Effector memory CD8-positive, alpha-beta T cell (primary cell): ENCODE measurements around the gene ATP2A1.
A peak's percentile ranks its signal among the peaks of the same experiment; 100 is the strongest.

Experiments used
- ATAC-seq: fragments of 150-1000 bp; cut with Tn5 transposase; replicated peaks from 2 replicates; pipeline ENCODE4 v1.10.0; 2021; ENCODE audit warnings: mild to moderate bottlenecking, moderate library complexity
- DNase-seq, 3 experiments: peaks; one replicate each; pipeline ENCODE4 v3.0.0; 2021
- H3K27ac Mint-ChIP-seq, 2 donors: one replicate each; pipeline ENCODE4 v1.8.0; 2022; ENCODE audit warnings: mild to moderate bottlenecking in 2 of 2, mixed read lengths in 2 of 2, moderate library complexity in 2 of 2
- H3K27me3 Mint-ChIP-seq, 2 donors: one replicate each; pipeline ENCODE4 v1.8.0; 2022; ENCODE audit warnings: mixed read lengths in 2 of 2
- H3K36me3 Mint-ChIP-seq: one replicate; pipeline ENCODE4 v1.8.0; 2022; ENCODE audit warnings: mild to moderate bottlenecking, moderate library complexity, mixed read lengths; ENCODE audit not compliant: insufficient read depth
- H3K4me1 Mint-ChIP-seq, 2 donors: one replicate each; pipeline ENCODE4 v1.8.0; 2022; ENCODE audit warnings: low read depth in 2 of 2, mixed read lengths in 2 of 2
- H3K4me3 Mint-ChIP-seq, 2 donors: one replicate each; pipeline ENCODE4 v1.8.0; 2022; ENCODE audit warnings: mild to moderate bottlenecking in 2 of 2, mixed read lengths in 2 of 2, moderate library complexity in 2 of 2
- H3K9me3 Mint-ChIP-seq, 2 donors: one replicate each; pipeline ENCODE4 v1.8.0; 2022; ENCODE audit warnings: mixed read lengths in 2 of 2

ATP2A1 gene

GRCh38 chr16:28843766-28844165 is 34.5 kb upstream of the ATP2A1 start:
- Mint-ChIP-seq H3K27ac (peak overlapping the region in 1 of 2 donors; percentile 95), H3K36me3 (peaks cover 35% of the 10 kb centered on the region), H3K4me1 (peaks cover 28 to 30% of the 10 kb centered on the region in 2 donors), H3K27me3 (no peaks in the 10 kb centered on the region), H3K4me3 (peak overlapping the region; percentile 19 to 94), H3K9me3 (no peaks in the 10 kb centered on the region)
- no peak for ATAC-seq
- DNase-seq, result no peak

DNA sequence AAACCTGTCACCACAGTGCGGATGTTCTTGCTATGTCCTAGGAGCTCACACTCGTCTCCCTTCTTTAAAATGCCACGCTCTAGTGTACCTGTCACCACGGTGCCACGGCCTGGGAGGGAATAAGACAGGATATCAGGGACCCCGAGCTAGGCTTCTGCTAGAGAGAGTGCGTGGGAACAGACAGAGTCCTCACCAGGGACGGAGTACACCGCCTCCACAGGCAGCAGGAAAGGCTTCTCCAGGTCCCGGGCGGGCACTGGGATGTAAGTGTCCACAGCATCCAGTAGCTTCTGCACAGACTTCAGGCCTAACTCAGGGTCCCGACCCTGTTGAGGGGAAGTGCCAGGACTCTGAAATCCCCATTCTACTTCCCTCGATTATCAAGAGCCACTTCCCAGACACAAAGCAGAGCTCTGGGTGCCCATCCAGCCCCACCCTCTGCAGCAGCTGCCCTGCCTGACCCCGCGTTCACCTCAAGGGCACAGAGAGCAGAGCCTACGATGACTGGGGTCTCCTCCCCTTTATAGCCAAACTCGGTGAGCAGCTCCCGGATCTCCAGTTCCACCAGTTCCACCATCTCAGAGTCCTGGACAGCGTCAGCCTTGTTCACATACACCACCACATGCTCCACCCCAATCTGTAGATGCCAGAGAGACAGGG is 33.9 kb upstream of the ATP2A1 start:
- Mint-ChIP-seq H3K27me3 (no peaks in the 10 kb centered on the region), H3K4me3 (peak overlapping the region; percentile 94 to 95), H3K4me1 (peaks cover 28 to 30% of the 10 kb centered on the region in 2 donors), H3K36me3 (peaks cover 35% of the 10 kb centered on the region), H3K27ac (peak overlapping the region; percentile 94 to 95), H3K9me3 (no peaks in the 10 kb centered on the region)
- ATAC-seq (no peak), DNase-seq (no peak)

DNA sequence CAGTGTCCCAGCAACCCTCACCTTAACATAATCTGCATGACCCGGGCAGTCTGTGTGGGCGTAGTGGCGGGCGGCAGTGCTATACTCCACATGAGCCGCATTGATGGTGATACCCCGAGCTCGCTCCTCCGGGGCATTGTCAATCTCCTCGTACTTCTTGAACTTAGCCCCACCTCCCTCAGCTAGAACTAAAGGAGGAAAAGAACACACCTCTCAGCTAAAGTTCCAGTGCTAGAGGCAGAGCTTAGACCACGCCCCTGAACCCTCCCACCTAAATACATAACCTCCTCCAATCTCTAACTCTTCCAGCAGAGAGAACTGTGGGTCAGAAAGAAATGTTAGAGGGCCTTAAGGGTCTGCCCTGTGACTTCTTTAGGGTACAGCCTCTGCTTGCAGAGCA is 33.0 kb upstream of the ATP2A1 start:
- no peak for DNase-seq
- peak overlapping the region; percentile 94 to 95 for H3K4me3 Mint-ChIP-seq
- H3K27ac Mint-ChIP-seq, result peak overlapping the region; percentile 94 to 95
- H3K27me3 Mint-ChIP-seq, result no peaks in the 10 kb centered on the region
- H3K36me3 Mint-ChIP-seq, result peaks cover 31% of the 10 kb centered on the region
- peaks cover 28 to 30% of the 10 kb centered on the region in 2 donors for H3K4me1 Mint-ChIP-seq
- H3K9me3 Mint-ChIP-seq, result no peaks in the 10 kb centered on the region
- no peak for ATAC-seq

DNA sequence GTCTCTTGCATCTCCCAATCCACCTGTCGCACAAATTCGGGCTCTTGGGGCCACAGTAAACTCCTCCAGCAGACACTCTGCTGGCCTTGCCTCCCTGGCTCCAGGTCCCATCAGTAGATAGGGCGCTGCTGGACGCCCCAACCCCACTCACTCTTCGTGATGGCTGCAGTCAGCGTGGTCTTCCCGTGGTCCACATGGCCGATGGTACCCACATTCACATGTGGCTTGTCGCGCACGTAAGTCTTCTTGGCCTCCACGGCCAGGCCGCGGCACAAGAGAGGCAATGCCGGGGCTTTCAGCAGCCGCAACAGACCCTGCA is 32.6 kb upstream of the ATP2A1 start:
- no peaks in the 10 kb centered on the region for H3K9me3 Mint-ChIP-seq
- no peaks in the 10 kb centered on the region for H3K27me3 Mint-ChIP-seq
- H3K36me3 Mint-ChIP-seq, result peaks cover 34% of the 10 kb centered on the region
- H3K4me3 Mint-ChIP-seq, result peak overlapping the region; percentile 94 to 95
- DNase-seq (no peak), ATAC-seq (no peak)
- H3K27ac Mint-ChIP-seq, result peak overlapping the region; percentile 94 to 95
- H3K4me1 Mint-ChIP-seq, result peaks cover 28 to 30% of the 10 kb centered on the region in 2 donors

DNA sequence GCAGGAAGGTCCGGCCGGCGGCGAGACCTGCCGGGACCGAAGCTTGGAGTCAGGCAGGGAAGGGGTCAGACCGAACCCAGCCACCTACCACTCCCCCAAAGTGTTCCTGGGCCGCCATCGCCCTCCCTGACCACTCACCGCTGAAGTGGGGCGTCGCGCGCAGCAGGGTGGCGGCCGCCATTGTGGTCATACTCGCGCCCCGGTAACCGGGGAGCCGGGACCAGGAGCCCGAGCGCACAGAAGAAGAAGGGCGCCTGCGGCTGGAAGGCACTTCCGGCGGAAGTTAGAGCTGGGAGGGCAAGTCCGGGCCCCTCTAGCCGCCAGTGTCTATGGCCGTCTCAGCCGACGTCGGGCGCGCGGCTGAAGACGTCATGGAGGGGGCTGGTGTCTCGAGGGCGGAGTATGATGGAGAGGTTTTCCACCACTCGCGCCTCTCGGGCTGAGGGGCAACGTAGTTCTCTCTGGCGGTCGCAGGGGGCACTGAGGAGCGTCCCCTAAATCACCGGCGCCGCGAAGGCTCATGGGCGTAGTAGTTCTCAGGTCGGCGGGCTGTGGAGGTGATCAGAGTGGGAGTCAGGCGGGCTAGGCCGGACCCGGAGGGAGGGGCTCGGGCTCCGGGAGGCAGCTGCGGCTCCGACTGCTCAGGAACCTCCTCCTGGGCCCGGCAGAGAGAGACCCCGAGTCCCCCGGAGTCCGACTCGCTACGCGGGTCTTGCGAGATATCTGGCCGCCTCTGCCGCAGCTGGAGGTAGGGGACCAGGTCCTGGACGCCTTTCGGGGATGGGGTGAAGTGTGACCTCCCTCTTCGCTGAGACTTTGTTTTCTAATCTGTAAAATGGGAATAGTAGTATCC is 32.0 kb upstream of the ATP2A1 start, which contains the start of gene TUFM:
Gene TUFM, minus strand, starts transcription at position 269 of the 853 bp plus-strand sequence. Its CDS starts 79 bp downstream, at position 190.
- H3K4me3 Mint-ChIP-seq, result peak within 1 kb of the TSS; percentile 94 to 95
- H3K27ac Mint-ChIP-seq, result peak within 1 kb of the TSS; percentile 94 to 95
- DNase-seq (peak; percentile 97), ATAC-seq (peak; percentile 93)
- H3K27me3 Mint-ChIP-seq, result no peaks in the 10 kb centered on the region
- H3K4me1 Mint-ChIP-seq, result peaks cover 28 to 30% of the 10 kb centered on the region in 2 donors
- H3K9me3 Mint-ChIP-seq, result no peaks in the 10 kb centered on the region
- H3K36me3 Mint-ChIP-seq, result peaks cover 31% of the 10 kb centered on the region

DNA sequence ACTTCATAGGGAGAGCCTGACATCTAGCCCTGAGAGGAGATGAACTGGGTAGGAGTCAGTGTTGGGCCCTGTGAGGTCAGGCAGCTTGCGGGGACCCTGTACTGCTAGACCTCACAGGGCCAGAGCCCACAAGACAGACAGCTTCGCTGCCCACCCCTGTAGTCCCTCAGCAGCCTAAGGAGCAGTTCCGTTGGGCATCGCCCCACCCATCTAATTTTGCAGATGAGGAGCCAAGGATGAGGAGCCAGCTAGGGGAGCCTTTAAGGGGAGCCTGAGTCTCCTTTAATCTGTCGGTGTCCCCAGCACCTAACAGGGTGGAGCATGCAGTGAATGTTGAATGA is 31.4 kb upstream of the ATP2A1 start:
- Mint-ChIP-seq H3K4me3 (peak overlapping the region; percentile 94 to 95), H3K4me1 (peaks cover 28 to 30% of the 10 kb centered on the region in 2 donors), H3K27ac (peak overlapping the region; percentile 94 to 95), H3K9me3 (no peaks in the 10 kb centered on the region), H3K36me3 (peaks cover 25% of the 10 kb centered on the region), H3K27me3 (no peaks in the 10 kb centered on the region)
- DNase-seq (no peak), ATAC-seq (peak; percentile 1)

DNA sequence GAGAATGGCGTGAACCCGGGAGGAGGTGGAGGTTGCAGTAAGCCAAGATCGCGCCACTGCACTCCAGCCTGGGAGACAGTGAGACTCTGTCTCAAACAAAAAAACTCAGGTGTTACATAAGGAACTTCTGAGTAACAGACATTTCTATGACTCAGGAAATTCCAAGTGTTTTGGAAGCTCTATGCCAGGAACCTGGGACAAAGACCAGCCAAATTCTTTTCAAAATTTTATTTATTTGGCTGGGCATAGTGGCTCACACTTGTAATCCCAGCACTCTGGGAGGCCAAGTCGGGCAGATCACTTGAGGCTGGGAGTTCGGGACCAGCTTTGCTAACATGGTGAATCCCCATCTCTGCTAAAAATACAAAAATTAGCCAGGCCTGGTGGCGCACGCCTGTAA is 19.9 kb upstream of the ATP2A1 start:
- Mint-ChIP-seq H3K27me3 (no peaks in the 10 kb centered on the region), H3K4me3 (no peak overlapping the region), H3K27ac (no peak overlapping the region), H3K9me3 (no peaks in the 10 kb centered on the region), H3K36me3 (peaks cover 7% of the 10 kb centered on the region), H3K4me1 (peaks cover 5 to 6% of the 10 kb centered on the region in 2 donors)
- ATAC-seq (no peak), DNase-seq (no peak)

DNA sequence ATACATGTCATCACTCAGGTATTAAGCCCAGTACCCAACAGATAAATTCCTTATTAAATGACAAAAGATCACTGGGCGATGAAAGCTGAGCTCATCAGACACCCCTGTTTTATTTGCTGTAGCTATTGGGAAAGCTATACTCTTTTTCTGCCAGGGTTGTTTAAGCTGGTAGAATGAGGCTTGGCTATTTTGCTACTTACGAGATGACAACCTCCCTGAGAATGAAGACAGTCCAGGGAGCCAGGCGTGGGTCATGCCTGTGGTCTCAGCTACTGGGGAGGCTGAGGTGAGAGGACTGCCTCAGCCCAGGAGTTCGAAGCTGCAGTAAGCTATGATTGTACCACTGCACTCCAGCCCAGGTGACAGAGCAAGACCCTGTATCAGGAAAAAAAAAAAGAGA is 19.0 kb upstream of the ATP2A1 start:
- Mint-ChIP-seq H3K4me3 (no peak overlapping the region), H3K27ac (no peak overlapping the region), H3K36me3 (peaks cover 11% of the 10 kb centered on the region), H3K9me3 (no peaks in the 10 kb centered on the region), H3K4me1 (peaks cover 10 to 14% of the 10 kb centered on the region in 2 donors), H3K27me3 (no peaks in the 10 kb centered on the region)
- ATAC-seq, result no peak
- no peak for DNase-seq

DNA sequence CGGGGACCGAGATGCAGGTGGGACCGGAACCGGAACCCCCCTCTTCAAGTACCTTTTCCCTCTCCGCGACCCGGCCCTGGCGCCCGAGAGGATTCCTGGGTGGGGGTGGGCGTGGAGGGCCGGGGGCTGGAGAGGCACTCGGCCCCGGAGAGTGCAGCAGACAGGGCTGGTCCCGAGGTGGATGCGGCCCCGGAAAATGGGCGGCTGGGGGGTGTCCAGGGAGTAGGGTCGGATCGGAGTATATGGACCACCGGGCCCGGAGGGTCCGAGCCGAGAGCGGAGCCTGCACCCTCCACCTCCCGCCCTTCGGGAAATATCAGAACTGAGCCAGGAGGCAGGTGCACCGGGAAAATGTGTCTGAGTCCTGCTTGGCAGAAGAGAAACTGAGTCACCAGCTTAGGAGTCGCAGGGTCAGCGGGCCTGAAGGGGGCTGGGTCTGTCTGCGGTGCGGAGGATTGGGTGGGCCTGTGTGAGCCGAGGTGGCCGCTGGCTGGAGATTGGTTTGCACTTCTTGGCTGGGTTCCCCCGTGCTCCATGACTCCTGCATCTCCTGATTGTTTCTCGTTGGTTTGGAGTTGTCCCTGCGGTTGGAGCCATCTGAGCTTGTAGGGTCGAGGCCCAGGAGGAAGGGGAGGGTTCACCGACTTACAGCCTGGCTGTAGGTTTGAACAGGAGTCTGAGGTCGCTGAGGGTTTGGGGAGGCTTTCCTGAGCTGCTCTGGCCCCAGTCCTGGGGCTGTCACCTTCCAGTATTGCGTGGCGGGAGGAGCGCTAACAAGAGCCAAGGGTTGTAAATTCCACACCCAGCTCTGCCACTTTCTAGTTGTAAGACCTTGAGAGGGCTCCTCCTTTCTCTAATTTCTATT is 14.1 kb upstream of the ATP2A1 start:
- Mint-ChIP-seq H3K9me3 (no peaks in the 10 kb centered on the region), H3K4me1 (peaks cover 26 to 34% of the 10 kb centered on the region in 2 donors), H3K27me3 (no peaks in the 10 kb centered on the region), H3K36me3 (peaks cover 32% of the 10 kb centered on the region), H3K27ac (peak overlapping the region; percentile 94 to 98), H3K4me3 (peak overlapping the region; percentile 96 to 97)
- ATAC-seq (peak; percentile 5), DNase-seq (peak in 2 of 3 experiments; percentile 17 to 26)

GRCh38 chr16:28865001-28865688 is 13.1 kb upstream of the ATP2A1 start:
- Mint-ChIP-seq H3K27ac (peak overlapping the region; percentile 94 to 98), H3K27me3 (no peaks in the 10 kb centered on the region)

GRCh38 chr16:28865722-28866453 is 12.4 kb upstream of the ATP2A1 start:
- Mint-ChIP-seq H3K36me3 (peaks cover 47% of the 10 kb centered on the region), H3K4me3 (peak overlapping the region in 1 of 2 donors; percentile 97), H3K27ac (peak overlapping the region in 1 of 2 donors; percentile 98), H3K4me1 (peaks cover 26 to 34% of the 10 kb centered on the region in 2 donors), H3K9me3 (no peaks in the 10 kb centered on the region), H3K27me3 (no peaks in the 10 kb centered on the region)
- no peak for ATAC-seq
- DNase-seq, result no peak

More at GRCh38 chr16:28865001-28865688, 13.1 kb upstream of the ATP2A1 start:
- Mint-ChIP-seq H3K4me1 (peaks cover 26 to 34% of the 10 kb centered on the region in 2 donors), H3K36me3 (peaks cover 41% of the 10 kb centered on the region), H3K4me3 (peak overlapping the region; percentile 96 to 97), H3K9me3 (no peaks in the 10 kb centered on the region)
- DNase-seq (no peak), ATAC-seq (no peak)

DNA sequence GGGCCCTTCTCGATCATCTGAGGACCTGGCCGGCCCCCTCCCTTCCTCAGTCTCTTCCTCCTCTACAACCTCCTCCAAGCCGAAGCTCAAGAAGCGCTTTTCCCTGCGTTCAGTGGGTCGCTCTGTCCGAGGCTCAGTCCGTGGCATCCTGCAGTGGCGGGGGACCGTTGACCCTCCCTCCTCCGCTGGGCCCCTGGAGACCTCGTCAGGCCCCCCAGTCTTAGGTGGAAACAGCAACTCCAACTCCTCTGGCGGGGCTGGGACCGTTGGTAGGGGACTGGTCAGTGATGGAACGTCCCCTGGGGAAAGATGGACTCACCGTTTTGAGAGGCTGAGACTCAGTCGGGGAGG is 11.9 kb upstream of the ATP2A1 start:
- Mint-ChIP-seq H3K9me3 (no peaks in the 10 kb centered on the region), H3K27me3 (no peaks in the 10 kb centered on the region), H3K27ac (peak overlapping the region in 1 of 2 donors; percentile 98)

More for the DNA sequence above, 11.9 kb upstream of the ATP2A1 start:
- Mint-ChIP-seq H3K4me3 (no peak overlapping the region), H3K36me3 (peaks cover 51% of the 10 kb centered on the region), H3K4me1 (peaks cover 26 to 34% of the 10 kb centered on the region in 2 donors)
- no peak for DNase-seq
- no peak for ATAC-seq
